NCI-H2081 treated with DMSO at 0.1 percent for 48 hours (cell line): ENCODE results near the gene CLSTN2.

Experiments
- DNase-seq: peaks from one replicate; lab custom pipeline; 2025; lab: John Stamatoyannopoulos, UW

Gene CLSTN2

DNA sequence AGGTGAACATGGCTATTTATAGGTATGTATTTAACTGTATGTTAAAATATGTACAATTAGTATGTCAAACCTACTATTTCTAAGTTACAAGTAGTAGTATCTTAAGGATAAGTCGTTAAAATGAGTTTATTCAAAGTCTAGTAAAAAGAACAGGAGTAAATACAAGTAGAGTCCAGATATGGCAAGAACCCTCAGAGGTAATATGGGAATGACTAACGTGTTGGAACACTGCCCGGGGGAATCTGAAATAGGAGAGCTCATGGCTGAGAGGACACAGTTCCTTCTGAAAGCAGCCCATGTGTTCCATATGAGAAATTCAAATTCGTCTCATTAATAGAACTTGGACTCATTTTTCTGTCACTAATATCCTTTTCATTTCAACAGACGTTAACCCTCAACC lies 158.8 kb downstream of the CLSTN2 start:
- peak; percentile 63 for DNase-seq

DNA sequence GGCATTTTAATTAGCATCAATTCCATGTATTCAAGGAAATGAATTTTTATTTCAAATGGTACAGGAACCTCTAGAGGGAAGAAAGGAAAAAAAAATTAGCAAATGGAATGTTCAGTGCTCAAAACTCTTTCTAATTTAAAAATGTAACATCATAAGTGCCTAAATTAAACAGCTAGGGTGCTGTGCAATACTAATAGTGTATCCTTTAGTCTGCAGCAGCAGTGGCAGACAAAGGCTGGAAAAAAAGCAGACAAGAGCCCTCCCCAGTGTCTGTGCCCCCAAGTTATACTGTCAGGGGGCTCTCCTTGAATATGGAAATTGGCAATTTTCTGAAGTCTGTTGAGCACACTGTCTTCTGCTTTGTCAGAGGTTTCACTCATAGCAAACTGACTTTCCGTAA lies 159.5 kb downstream of the CLSTN2 start:
- no peak for DNase-seq

DNA sequence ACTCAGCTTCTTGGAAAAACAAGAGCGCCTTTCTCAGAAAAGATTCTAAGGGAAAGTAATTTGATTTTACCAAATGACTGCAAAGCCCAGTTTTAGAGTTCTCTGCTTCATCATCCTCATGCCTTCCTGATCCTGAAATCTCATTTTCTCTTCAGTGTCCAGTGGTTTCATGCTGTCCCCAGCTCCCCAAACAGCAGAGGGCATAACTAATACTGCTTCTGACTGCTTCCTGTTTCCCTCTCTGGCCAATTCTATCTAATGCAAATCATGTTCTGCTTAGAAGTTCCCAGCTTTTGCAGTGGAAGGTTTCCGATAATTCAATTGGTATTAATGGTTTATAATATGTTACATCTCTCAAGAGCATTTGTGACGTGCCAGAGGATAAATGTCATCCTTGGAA lies 161.1 kb downstream of the CLSTN2 start:
- DNase-seq, result no peak

DNA sequence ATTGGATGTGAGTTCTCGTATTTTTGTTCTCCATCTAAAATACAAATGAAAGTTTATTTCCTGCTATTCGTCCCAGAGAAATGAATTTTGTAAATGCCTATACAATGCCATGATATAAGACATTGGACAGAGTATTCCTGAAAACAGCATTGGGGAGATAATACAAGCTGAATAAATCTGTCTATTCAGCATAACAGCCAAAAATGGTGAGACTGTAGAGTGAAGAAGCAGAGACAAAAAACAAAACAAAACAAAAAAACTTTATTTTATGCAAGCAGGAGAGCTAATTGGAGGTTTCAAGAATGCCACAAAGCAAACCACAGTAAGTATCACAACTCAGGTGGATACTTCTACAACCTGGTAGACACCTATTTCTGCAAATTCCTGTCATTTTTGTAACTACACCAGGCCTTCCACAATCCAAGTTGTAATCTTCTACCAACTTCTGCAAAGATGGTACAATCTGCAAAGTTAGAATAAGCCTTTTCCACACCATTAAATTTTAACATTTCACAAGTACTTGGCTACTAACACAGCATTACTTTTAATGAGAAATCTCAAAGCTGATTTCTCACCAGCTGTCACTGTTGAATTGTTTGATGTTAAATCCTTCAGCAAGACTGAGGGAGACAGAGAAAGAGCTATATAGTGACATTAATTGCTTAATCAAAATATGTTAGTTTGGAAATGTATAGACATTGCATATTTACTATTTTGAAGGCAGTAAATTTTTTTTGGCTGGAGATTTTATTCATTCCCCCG lies 163.1 kb downstream of the CLSTN2 start:
- DNase-seq, result no peak

DNA sequence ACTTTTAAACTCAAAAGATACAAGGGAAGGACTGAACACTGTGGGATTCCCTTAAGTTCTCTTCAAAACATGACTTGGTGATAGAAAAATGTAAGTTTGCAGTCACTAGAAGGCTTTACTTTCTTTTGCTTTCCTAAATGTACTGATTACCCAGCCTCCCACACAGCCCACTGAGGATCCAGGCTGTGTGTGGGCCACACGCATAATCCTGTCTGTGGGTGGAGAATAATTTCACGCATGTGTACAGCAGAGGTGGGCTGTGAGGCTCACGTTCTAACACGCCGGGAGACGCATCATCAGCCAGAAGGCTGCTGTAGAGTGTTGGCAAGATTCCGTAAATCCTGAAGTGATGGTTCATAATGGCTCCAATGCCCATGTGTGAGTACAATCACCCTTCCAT lies 165.5 kb downstream of the CLSTN2 start:
- no peak for DNase-seq

DNA sequence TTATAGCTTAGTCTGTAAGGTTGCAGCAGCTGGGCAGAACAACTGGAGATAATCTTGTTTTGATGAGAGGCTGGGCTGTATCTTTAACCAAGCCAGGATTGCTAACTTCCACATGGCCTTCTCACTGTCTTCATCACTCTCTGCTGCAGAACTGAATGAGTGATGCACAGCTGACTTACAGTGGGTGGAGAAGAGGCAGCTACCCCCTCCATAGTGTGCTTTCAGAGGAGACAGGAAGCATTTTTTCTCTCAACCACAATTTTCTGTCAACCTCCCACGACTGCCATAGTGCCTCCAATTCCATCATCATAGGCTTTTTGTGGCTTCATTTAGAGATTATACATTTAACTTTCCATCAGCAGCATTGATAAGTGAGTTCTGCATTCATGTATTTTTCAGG lies 168.2 kb downstream of the CLSTN2 start:
- DNase-seq, result no peak

DNA sequence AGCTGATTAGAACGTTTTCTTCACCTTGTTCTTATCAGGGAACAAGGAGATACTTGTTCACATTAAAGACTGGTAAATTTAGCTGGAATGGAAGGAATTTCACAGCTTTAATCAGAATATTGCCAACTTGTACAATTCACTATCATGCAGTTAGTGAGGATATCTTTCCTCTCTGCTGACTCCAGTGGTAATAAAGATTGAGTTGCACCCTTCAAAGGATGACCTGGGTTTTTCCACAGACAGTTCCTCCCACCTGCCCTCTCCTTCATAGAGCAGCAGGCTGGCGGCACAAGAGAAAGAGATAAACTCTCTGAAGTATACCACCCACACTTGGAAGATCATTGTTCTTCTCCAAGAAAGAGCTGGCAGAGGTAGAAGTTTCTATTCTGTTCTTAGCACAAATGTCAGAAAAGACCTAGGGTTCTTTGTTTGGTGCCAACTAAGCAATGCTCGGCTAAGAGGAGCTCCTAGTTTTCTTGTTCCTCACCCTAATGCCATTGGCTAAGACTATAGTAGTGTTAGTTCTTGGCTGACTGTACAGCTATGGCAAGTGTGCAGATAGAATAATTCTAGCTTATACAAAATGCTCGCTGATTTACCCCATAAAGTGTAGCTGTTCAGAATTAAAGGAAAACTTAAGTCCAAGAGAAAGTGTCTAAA lies 169.1 kb downstream of the CLSTN2 start:
- DNase-seq, result no peak

DNA sequence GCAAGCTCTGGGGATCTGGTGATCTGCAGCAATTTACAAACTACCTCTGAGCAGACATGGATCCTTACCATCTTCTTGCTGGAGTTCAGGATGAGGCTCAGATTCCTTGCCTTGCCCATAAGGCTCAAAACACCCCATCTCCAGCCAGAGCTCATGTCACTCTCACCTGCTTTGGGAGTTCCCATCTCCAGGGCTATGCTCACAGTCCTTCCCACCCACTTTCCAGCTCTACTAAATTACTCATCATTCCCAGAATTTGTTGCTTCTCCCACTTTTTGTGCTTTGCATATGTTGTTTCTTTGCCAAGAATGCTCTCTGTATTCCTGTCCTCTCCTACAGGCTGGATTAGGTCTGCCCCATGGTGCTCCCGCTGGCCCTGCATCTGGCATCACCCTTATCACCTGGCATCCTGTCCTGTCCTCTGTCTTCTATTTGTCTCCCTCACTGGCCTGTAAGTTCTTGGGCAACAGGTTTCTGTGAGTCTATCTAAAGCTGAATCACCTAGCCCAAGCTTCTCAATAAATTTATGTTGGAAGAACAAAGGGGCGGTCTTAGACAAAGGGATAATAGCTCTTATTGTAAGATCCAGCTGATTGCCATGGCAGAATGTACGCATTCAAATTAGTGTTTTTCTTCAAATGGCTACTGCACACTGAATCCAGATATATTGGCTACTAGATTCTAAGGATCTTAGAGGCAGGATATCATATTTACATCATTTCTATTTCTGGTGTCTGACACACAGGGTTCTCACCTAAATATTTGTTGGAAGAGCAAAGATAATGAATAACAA lies 179.2 kb downstream of the CLSTN2 start:
- no peak for DNase-seq

DNA sequence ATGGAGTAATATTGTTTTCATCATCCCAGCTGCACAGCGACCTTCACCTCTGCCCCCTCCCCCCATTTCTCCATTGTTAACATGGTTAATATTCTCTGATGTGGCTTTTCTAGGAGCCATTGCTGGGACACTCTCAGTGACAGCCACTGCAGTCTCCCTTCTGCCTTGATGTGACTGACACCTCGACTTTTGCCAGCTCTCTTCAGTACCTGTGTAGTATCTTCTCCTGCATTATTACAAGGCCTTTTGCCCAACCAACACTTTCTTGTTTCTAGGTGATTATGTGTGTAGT lies 179.8 kb downstream of the CLSTN2 start:
- no peak for DNase-seq

DNA sequence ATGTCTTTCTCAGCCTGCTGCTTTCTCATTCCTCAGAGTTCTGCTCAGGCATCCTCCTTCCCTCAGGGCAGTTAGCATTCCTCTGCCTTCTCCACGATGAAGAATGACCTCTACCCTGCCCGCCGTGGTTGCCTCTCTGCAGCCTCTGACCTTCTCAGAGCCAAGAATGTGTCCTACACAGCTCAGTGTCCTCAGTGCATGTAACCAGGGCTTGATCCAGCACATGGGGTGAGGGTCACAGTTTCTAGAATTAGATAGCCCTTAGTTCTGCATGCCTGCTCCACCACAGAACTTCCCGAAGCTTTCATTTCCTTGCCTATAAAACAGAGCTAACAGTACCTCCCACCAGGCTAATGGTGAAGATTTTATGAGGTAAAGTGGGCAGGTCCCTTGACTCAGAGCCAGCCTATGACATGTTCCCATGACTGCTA lies 182.1 kb downstream of the CLSTN2 start:
- no peak for DNase-seq

DNA sequence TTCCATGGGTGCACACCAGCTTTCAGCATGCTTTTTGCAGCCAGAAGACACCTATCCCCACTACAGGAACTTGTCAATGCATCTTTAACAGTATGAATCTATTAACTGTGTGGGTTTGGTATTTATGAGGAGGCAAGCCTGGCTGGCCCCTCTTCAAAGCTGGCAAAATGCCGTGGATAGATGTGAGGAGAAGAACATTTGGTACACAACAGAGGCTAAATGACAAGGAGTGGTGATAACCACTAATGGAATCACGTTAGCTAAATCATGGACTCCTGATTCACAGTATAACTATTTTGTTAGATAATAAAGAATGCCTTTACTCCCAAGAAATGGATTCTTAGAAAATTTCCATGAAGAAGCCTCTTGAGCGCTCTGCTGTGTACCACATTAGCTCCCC lies 187.2 kb downstream of the CLSTN2 start:
- no peak for DNase-seq

DNA sequence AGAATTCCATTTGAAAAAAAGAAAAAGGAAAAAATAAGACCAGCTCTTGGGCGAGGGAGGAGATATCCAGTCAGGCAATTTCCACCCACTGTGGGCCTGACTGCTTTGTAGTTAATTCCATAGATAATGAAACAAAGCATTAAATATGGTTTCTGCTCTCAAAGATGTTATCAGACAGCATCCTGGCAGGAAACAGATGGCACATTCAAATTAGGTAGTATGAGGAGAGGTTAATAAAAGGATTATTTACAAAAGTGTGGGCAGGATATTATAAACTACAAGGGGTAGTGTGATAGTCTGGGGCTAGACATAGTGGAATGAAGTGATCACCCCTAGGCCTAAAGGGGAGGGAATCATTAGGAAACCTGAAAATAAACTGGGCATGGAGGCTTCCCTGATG lies 193.2 kb downstream of the CLSTN2 start:
- peak; percentile 50 for DNase-seq

DNA sequence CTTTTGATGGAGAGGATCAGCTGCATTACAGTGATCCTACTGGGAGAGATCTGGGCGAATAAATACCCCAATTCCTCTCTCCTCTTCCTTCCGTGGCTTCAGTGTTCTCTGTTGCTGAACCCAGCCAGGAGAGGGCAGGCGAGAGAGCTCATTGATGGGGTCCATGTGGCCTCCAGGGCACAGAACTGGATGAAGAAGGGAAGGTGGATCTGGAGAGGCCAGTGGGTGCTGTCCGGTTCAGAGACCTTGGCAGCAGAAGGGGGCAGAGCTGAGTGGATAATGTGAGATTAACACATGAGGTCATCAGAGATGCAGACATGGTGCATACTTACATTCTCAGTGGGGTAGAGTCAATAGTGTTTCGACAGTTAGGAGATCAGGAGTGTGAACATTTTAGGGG lies 193.6 kb downstream of the CLSTN2 start:
- DNase-seq, result no peak

DNA sequence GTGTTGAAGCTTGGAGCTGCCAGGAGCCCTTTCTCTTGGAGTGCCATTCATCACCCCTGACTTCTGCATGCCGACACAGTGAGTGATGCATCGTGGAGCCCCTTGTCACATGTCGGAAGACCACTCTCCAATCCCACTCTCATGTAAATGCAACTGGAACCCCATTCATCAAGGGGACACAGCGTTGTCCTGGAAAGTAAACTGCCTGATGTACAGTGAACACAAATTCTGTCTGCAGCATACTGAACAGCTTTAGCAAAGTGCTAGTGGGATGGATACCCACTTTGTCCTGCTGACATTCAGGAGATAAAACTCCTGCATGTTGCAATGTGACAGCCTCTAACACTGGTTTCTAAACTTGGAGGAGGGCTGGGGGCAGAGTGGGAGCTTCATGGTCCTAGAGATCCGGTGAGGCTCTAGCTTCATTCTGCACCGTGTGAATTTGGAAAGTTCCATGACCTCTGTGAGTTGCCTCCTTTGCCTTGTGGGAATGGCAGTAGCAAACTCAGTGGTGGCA lies 194.8 kb downstream of the CLSTN2 start:
- no peak for DNase-seq

DNA sequence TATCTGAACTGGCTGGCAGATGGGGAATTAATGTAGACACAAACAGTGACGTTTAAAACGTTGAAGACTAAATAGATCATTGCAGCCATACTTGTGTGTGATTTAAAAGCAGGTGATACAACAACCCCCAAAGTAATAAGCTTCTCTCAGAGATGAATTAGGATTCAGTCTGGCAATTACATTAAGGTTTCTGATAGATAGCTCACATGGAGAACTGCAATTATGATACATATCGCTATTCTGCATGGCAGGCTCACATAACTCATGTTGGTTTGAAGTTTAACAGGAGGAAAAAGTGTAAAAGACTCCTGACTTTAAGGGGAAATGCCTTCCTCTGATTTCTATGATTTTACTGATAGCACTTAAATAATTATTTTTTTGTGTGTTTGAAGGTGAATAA lies 196.9 kb downstream of the CLSTN2 start:
- DNase-seq, result no peak

DNA sequence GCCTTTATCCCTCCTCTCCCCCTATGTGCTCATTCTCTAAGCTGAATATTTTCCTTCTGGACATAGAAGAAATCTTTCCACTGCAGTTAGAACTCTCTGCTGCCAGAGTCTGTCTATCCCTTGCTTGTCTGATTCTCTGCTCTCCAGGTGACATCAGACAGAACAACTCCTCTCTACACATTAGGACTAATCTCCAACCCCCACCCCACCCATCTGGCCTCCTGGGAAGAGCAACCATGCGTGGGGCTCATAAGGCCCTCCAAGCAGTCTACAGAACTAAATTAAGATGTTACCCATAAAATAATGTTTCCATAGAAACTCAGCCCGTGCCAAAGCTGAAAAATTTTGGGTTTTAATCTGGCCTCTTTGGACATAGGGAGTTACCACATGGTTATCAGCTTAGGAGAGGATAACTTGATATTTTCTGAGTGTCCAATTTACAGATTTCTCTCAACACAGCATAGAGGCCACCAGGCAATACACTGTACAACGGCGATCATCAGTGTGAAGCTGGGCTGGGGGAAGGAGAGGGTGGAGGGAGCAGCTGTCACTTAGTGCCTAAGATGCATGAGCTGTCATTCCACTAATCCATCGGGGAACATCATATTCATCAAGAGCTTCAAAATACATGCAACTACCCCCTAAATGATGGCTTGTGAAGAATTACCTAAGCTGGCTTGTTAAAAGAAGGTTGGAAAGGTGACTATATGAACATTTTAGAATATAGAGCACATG lies 199.4 kb downstream of the CLSTN2 start:
- DNase-seq, result no peak

DNA sequence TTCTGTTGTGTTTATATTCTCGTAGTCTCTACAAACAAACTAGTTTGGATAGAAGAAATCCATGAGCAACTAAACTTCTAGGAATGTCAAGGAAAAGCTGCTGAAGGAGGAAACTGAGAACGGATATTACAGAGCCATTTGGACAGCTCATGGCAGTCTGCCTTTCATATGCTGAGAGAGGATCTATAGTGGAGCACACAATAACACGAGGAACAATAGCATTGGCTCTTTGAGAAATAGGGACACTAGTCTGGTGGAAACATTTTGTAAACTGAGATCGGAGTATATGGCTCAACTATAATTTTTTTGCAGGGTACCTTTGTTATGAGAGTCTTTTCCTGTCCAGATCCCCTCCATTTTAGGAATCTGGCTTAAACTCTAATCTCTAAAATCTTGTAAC lies 200.5 kb downstream of the CLSTN2 start:
- DNase-seq, result no peak

DNA sequence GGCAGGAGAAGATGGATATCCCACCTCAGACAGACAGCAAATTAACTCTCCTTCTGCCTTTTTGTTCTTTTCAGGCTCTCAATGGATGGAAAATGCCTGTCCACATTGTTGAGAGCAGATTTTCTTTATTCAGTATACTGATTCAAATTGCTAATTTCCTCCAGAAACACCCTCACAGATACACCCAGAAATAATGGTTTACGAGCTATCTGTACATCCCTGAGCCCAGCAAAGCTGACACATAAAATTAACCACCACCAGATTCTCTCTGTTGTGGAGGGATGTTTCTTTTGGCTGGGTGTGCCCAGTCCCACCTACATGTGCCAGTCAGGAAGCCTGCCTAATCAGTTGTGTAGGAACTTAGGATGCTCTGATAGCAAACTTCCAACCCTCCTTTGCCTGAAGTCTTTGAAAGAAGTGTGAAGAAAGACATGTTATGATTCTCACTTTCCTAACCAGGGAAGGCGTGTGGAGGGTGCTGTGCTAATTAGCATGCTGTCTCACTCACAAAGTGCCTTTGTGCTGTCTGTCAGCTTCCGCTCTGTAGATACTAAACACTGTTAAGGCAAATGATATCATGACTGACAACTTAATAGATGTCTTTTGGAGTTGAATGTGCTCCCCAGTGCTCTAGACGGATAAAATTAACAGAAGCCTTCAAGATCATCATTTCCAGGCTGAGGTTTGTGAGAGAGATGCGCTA lies 208.5 kb downstream of the CLSTN2 start:
- DNase-seq, result no peak

DNA sequence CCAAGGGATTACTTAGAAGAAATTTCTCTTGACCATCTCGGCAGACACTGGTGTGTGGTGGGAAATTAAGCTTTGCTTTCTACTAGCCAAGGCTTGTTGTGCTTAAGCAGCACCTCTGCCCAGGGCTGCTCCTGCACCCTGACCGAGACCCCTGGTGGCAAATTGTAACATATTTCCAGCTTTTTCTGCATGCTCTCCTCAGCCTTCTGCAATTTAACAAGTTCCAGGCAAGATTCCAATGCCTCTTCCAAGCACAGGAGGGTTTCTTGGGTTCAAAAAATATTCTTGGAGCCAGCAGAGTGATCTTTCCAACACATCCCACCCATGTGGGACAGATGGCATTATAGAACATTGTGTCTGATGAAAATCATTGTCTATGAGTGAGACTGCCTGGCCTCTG lies 210.5 kb downstream of the CLSTN2 start:
- no peak for DNase-seq

DNA sequence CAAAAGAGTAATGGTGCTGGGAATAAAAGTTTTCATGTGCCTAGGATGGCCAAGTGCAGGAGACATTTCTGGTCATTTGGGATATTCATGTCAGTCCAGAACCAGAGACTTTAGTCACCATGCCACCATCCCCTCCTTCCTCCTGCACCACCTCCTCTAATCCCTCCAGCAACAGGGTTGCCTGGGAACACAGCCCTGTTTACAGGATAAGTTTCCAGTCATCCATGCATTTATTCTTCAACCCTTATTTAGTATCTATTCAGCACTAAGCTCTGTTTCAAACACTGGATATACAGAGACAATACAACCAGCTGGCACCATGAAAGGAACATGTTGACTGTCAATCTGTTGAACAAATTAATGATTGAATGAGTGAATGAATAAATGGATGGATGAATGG lies 211.7 kb downstream of the CLSTN2 start:
- no peak for DNase-seq

DNA sequence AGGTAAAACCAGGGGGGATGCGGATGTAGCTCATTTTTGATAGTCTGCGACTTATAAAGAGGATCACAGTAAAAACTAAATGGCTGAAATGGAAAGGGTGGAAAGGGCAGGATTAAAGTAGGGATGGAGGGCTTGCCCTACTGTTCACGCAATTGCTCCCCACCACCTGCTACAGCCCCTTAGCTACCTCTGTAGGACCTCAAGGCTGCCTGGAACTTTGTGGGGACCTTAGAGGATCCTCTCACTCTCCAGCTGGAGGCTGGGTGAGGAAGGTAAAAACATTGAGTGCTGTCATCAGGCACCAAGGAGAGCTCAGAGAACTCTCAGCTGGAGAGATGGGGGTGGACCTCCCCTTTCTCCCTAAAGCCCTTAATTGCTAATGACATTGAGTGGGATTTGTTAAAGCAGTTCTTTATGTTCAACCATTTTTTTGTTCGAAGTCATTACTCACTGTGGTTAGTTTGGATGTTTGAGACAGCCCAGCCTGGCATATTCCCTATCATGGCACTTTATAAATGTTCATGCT lies 213.0 kb downstream of the CLSTN2 start:
- no peak for DNase-seq
